ENCODE data around the gene CASP10. TPM values are rescaled to one million over a fixed set of nuclear protein-coding genes. Genes with fewer than 3 reads are reported as not detected.

Gene CASP10
- total RNA-seq, 4 donors from 2014 or later = 38.2 to 71.1 (median 46.2) TPM

DNA sequence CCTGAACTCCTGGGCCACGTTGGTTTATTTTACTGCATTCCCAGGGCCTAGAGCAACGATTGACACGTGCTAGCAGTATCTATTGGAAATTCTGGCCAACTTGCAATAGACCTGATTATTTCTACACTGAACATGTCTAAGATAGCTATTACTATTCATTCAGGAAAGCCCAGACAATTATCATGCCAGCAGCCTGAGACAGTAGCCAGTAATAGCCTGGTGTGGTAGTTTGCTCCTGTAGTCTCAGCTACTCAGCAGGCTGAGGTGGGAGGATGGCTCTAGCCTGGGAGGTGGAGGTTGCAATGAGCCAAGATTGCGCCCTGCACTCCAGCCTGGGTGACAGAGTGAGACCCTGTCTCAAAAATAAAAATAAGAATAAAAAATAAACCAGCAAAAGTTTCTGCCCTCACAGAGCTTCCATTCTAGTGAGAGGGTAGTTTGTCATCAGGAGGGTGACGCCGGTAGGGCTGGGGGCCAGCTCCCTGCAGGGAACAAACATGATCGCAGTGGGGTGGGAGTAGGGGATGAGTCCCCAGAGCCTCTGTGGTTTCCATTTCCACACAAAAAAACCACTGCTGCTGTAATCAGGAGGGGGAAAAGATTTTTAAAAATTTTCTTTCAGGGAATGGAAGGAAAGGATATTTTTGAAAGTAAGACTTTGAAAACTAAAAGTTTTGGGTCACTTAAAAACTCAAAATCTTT, 81.7 kb downstream of the CASP10 start:
- no peaks in the 10 kb centered on the region for H3K9me3 ChIP-seq
- DNase-seq = no peak
- peaks cover 0 to 12% (median under 1%) of the 10 kb centered on the region in 4 donors for H3K4me1 ChIP-seq
- no peaks in the 10 kb centered on the region for H3K27me3 ChIP-seq
- no peak overlapping the region for H3K4me3 ChIP-seq
- TF ChIP-seq POLR2A (IDR thresholded peaks at IDR 0.05) = no peak
- TF ChIP-seq, protein P1, sequence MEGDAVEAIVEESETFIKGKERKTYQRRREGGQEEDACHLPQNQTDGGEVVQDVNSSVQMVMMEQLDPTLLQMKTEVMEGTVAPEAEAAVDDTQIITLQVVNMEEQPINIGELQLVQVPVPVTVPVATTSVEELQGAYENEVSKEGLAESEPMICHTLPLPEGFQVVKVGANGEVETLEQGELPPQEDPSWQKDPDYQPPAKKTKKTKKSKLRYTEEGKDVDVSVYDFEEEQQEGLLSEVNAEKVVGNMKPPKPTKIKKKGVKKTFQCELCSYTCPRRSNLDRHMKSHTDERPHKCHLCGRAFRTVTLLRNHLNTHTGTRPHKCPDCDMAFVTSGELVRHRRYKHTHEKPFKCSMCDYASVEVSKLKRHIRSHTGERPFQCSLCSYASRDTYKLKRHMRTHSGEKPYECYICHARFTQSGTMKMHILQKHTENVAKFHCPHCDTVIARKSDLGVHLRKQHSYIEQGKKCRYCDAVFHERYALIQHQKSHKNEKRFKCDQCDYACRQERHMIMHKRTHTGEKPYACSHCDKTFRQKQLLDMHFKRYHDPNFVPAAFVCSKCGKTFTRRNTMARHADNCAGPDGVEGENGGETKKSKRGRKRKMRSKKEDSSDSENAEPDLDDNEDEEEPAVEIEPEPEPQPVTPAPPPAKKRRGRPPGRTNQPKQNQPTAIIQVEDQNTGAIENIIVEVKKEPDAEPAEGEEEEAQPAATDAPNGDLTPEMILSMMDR (IDR thresholded peaks at IDR 0.05) = no peak
- H3K27ac ChIP-seq = peak overlapping the region in 1 of 4 donors; percentile 14
- peaks cover 0 to 26% (median 0%) of the 10 kb centered on the region in 3 donors for H3K36me3 ChIP-seq

DNA sequence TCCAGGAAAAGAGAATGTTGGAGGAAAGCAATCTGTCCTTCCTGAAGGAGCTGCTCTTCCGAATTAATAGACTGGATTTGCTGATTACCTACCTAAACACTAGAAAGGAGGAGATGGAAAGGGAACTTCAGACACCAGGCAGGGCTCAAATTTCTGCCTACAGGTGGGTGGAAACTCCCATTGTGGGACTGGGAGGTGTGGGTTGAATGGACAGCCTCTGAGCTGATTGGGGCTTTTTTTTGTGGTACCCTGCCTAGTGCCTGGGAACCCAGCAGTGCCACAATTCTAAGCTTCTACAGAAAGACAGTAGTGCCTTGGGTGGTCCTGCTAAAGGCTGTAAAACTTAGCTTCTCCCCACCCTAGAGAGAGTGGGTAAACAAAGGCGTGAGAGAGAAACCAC, 83.7 kb downstream of the CASP10 start:
- TF ChIP-seq POLR2A (IDR thresholded peaks at IDR 0.05) = no peak
- TF ChIP-seq, protein P1 (IDR thresholded peaks at IDR 0.05) = no peak
- no peaks in the 10 kb centered on the region for H3K27me3 ChIP-seq
- peaks cover 0 to 46% (median 0%) of the 10 kb centered on the region in 3 donors for H3K36me3 ChIP-seq

DNA sequence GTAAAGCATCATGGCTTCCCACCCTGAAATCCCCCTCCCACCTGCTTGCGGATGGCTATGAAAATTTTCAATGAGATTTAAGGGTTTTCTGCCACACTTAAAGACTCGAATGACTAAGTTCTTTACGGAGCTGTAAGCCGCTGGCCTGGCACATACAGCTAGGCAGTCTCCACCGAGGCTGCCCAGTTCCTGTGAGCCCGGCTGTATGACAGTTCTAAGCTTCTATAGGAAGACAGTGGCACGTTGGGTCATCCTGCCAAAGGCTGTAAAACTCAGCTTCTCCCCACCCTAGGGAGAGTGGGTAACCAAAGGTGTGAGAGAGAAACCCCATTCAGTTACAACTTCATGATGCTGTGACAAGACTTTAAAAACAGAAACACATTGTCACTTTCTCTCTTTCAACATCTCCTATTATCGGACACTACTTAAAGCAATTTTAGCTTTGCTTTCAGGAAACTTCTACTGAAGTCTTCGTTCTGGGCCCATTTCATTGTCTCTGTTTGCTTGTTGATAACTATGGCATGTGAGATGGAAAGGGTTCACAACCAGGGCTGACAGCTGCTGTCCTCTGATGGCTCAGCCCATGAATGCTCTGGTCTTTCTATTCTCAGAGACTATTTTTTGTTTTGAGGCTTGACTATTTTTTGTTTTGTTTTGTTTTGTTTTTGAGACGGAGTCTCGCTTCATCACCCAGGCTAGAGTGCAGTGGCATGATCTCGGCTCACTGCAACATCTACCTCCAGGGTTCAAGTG, 84.5 kb downstream of the CASP10 start:
- H3K4me3 ChIP-seq = no peak overlapping the region
- TF ChIP-seq, protein P1 (IDR thresholded peaks at IDR 0.05) = no peak
- no peak for TF ChIP-seq POLR2A (IDR thresholded peaks at IDR 0.05)
- H3K36me3 ChIP-seq = peaks cover 0 to 52% (median 0%) of the 10 kb centered on the region in 3 donors
- no peaks in the 10 kb centered on the region for H3K27me3 ChIP-seq
- H3K9me3 ChIP-seq = no peaks in the 10 kb centered on the region
- H3K27ac ChIP-seq = no peak overlapping the region
- no peaks in the 10 kb centered on the region for H3K4me1 ChIP-seq
- DNase-seq = no peak

More for the DNA sequence above, 83.7 kb downstream of the CASP10 start:
- Histone ChIP-seq H3K9me3 (no peaks in the 10 kb centered on the region), H3K4me1 (no peaks in the 10 kb centered on the region), H3K4me3 (no peak overlapping the region), H3K27ac (no peak overlapping the region)
- no peak for DNase-seq

DNA sequence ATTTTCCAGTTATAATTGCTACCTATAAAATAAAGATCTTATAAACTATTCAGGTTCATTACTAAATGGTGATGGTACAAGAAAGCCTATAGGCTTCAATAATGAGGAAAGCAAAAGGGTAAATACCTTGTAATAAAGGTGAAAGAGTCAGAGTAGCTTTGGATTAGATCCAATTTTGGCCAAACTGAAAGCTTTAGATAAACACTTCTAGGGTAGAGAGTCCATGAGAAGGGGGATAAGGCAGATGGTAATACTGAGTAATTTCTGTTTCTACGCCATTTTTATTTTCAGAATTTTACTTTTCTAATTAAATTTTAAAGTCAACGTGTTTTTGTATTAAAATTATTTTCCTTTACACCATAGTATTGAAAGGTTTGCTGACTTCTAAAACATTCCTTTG, 86.8 kb downstream of the CASP10 start:
- Histone ChIP-seq H3K9me3 (no peaks in the 10 kb centered on the region), H3K4me1 (no peaks in the 10 kb centered on the region), H3K27me3 (no peaks in the 10 kb centered on the region), H3K36me3 (peaks cover 0 to 75% (median 0%) of the 10 kb centered on the region in 3 donors), H3K27ac (no peak overlapping the region), H3K4me3 (no peak overlapping the region)
- TF ChIP-seq POLR2A (IDR thresholded peaks at IDR 0.05) = no peak
- TF ChIP-seq, protein P1 (IDR thresholded peaks at IDR 0.05) = no peak
- DNase-seq = no peak

DNA sequence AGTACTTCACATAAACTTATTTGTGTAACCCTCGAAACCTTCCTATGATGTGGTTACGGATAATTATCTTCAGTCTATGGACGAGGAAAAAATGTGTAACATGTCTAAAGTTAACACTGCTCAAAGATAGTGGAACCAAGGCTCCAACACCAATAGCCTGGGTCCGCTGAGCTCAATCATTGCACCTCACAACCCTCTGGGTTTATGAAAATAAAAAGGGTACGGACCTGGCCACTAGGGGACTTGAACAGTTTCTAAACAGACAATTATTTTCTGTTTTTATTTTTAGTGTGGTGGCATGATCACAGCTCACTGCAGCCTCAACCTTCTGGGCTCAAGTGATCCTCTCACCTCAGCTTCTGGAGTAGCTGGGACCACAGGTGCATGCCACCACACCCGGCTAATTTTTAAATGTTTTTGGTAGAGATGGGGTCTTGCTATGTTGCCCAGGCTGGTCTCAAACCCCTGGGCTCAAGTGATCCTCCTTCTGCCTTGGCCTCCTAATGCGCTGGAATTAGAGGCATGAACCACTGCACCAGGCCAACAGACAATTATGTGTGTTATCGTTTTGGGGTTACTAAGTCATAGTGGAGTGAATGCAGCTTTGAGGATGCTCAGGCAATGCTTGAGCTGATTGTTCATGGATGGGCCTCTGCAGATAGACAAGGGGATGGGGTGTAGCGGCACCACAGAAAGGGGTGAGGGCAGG, 87.5 kb downstream of the CASP10 start:
- H3K4me1 ChIP-seq = no peaks in the 10 kb centered on the region
- H3K36me3 ChIP-seq = peaks cover 0 to 80% (median 0%) of the 10 kb centered on the region in 3 donors
- DNase-seq = no peak
- TF ChIP-seq POLR2A (IDR thresholded peaks at IDR 0.05) = no peak
- TF ChIP-seq, protein P1 (IDR thresholded peaks at IDR 0.05) = no peak
- H3K4me3 ChIP-seq = no peak overlapping the region
- H3K27ac ChIP-seq = no peak overlapping the region
- no peaks in the 10 kb centered on the region for H3K9me3 ChIP-seq
- no peaks in the 10 kb centered on the region for H3K27me3 ChIP-seq

All from Peyer's patch (tissue), 4 donors.